Myocyte (in vitro differentiated cells): ENCODE results near the gene INCA1. TPM values are rescaled to one million over a fixed set of nuclear protein-coding genes. Genes with fewer than 3 reads are reported as not detected.

ENCODE experiments used
- DNase-seq: peaks from one replicate; pipeline ENCODE4 v3.0.0-alpha.2; 2012; ENCODE audit warnings: low read depth
- total RNA-seq: library from RNA; depleted of rRNA; stranded (reverse); fragments of >200 nt; gene quantifications from 2 replicates; pipeline ENCODE4 v1.2.3, GENCODE V29; 2014

INCA1 gene
- total RNA-seq, 1 donor from 2014 or later: 0.62 TPM

GRCh38 chr17:5014357-5014756 is 17.0 kb upstream of the INCA1 start:
- DNase-seq: no peak

DNA sequence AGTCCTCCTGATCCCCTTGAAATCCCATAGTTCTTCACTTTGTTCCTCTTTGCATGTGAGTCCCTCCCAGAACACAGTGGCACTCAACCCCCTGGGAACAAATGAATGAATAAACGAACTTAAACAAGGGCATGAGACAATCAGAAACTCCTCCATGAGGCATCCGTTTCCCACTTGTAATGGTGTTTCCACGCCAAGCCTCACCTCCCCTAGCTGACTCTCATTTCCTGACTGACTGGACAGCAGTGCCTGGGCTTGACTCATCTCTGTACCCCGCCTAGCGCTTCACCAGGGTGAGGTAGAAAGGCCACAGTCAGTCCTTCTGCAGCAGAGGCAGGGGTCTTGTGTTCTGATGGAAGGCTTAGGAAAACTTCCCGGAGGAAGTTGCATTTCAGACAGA is 14.6 kb upstream of the INCA1 start:
- DNase-seq: no peak

GRCh38 chr17:5003214-5003867 is 6.0 kb upstream of the INCA1 start:
- DNase-seq: no peak

- no peak for DNase-seq
Measured at GRCh38 chr17:5002121-5002788, 4.9 kb upstream of the INCA1 start.

GRCh38 chr17:5000237-5000639 is 2.9 kb upstream of the INCA1 start:
- DNase-seq: peak; percentile 96

DNA sequence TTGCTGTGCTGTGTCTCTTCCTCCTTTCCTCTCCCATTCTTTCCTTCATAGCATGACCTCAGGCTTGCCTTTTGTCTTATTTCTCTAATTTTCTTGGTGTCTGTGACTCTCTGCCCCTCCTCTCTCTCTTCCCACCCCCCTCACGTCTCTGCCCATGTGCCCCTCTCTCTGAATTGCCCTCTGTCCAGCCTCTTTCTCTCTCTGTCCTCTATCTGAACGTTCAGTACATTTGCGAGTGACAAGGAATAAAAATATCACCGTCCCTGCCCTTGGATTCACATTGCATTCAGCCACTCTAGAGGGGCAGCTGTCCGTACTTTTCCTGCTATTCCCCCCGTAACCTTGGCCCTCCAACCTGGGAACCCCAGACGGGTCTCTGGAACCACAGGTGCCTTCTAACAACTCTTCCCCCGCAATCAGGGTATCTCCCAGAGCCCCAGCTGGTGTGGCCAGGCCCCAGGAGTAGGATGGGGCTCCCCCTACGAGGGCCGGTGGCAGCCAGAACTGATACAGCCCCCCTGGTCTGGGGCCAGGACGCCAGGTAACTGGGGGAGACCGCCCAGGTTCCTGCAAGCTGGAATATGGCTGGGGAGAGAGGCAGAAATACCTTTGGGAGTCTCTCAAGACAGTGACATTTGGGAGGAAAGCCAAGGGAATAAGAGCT is 2.2 kb upstream of the INCA1 start:
- DNase-seq: no peak

- no peak for DNase-seq
Measured at GRCh38 chr17:4998732-4999429, 1.6 kb upstream of the INCA1 start.

- DNase-seq: no peak
Measured at GRCh38 chr17:4998027-4998731, 857 bp upstream of the INCA1 start.

GRCh38 chr17:4994081-4994595 is 3.2 kb downstream of the INCA1 start:
- DNase-seq: no peak

- peak; percentile 62 for DNase-seq
Measured at GRCh38 chr17:4987767-4988567, 9.4 kb downstream of the INCA1 start.

DNA sequence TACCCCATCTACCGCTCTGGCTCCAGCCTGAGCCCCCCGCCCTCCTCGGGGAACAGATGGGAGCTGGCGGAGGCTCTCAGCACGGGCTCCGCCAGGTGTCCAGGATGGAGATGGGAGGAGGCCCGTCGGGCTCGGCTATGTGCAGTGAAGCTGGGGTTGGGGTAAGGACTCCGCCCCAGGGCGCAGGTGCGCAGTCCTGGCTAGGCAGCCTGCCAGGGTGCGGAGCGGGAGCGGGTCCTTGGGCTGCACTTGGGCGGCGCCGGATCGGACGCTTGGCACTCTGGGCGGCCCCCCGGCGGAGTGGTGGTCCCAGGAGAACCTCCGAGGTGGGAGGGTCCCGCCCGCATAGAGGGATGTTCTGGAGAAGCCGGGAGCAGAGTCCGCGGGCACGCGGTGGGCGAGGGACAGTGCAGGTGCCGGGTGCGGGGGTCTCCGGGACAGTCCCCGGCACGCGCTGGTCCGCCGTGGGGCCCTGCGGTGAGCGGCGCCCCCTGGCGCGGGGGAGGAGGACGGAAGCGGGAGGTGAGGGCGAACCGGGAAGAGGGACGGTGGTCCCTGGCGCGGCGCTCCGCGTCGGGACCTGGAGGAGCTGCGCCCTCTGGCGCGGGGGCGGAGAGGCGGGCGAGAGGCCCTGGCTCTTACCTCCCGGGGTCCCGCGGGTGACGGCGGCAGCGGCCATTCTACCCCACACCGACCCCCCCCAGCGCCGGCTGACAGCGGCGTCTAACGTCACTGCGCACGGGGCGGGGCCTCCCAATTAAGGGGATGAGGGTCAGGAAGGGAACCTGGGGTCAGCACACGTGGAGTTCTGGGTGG is 10.2 kb downstream of the INCA1 start, which contains the start of gene CAMTA2:
TSS of gene CAMTA2 (minus strand) at position 725 of the 816 bp plus-strand sequence. CDS start 1,453 bp downstream, outside the sequence.
- DNase-seq: peak; percentile 89

GRCh38 chr17:4986403-4986802 is 10.9 kb downstream of the INCA1 start:
- no peak for DNase-seq

DNA sequence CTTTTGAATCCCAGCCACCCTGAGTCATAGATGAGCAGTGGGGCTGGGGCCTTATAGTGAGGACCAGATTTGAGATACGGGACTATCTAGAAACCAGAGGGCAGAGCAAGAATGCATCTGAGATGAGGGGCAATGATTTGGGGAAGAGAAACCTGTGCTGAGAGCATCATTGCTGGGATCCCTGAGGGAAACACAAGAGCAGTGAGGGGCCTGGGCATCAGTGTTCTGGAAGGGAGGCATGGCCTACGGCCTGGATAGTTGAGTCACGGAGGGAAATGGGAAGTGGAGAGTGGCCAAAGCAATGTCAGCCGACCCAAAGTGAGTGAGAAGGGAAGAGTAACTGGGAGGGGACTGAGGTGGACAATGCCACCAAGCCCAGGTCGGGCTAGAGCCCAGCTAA is 15.0 kb downstream of the INCA1 start:
- no peak for DNase-seq

DNA sequence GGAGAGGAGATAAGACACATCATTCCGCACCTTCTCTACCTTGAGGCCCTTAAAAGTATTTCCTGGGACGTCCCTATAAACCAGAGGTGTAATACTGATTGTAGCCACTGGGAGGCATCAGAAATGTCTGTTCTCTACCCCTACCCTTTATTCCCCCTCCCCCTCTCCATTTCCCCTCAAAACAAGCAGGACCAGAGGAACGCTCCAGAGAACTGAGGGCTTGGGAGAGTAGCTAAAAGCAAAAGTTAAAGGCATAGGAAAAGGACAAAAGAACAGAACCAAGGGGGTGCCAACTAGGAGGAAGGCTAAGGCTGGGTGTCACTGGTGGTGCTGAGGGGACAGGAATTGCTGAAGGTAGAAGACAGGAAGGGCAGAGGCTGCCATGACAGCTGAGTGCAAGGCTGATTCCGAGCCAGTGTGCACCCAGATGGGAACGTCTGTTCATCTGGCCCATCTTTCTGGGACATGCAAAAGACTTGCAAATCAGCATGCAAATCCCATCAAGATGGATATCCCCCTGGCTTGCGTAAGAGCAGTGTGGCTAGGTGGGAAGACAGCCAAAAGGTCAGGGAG is 16.6 kb downstream of the INCA1 start:
- peak; percentile 69 for DNase-seq

GRCh38 chr17:4978726-4979125 is 18.6 kb downstream of the INCA1 start:
- DNase-seq: no peak

- peak; percentile 85 for DNase-seq
Measured at GRCh38 chr17:4974115-4974670, 23.1 kb downstream of the INCA1 start.

- no peak for DNase-seq
Measured at GRCh38 chr17:4973256-4974114, 23.8 kb downstream of the INCA1 start.

GRCh38 chr17:4972752-4973151 is 24.6 kb downstream of the INCA1 start:
- no peak for DNase-seq
